ENCODE measurements around the gene OTUD5. TPM values are rescaled to one million over a fixed set of nuclear protein-coding genes. Genes with fewer than 3 reads are reported as not detected.

Gene OTUD5
- total and polyA plus RNA-seq, 2 of the 13 experiments (the other 11 are each of a cell fraction or from before 2014, with no cell fraction given): 18.4 to 42.2 TPM

DNA sequence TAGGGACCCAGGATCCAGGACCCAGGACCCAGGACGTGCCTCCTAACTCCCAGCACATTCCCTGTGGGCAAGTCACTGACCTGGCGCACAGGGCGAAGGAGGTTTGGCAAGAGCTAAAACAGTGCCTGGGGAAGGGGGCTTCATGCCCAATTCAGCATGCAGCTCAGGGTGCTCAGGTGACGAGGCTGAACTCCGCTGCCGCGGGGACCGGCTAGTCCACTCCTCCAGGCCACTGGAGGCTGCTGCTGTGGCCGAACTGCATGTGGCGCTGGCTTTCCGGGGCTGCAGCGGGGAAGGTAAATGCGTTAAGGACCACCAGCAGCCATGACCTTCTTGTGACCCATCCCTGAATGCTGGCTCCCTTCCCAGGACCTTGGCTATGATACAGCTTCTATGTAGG is 33.6 kb downstream of the OTUD5 start:
- Histone ChIP-seq H4K20me1 (ENCODE audit: insufficient read depth, low read length) (no peaks in the 10 kb centered on the region), H3K9ac (ENCODE audit: insufficient read depth, low read depth, low read length) (no peak overlapping the region), H3K4me2 (ENCODE audit: low read depth, low read length) (no peak overlapping the region), H2AFZ (ENCODE audit: low read length) (no peak overlapping the region), H3K36me3 (replicated peaks in 1 of 2; ENCODE audit: control insufficient read depth in 1 of 2, insufficient read depth in 2 of 2, low read length in 2 of 2) (peaks cover 5 to 19% of the 10 kb centered on the region in 2 experiments; a peak in 4 of 5 replicates), H3K27me3 (ENCODE audit: control insufficient read depth in 1 of 2, insufficient read depth in 2 of 2, low read length in 2 of 2) (no peaks in the 10 kb centered on the region), H3K27ac (ENCODE audit: extremely low read length, insufficient read depth, low read length) (no peak overlapping the region), H3K79me2 (ENCODE audit: insufficient read depth, low read length) (no peaks in the 10 kb centered on the region), H3K4me1 (ENCODE audit: insufficient read depth, low read length) (peaks cover 9% of the 10 kb centered on the region), H3K9me3 (ENCODE audit: low read length) (no peaks in the 10 kb centered on the region), H3K4me3 (replicated peaks in 1 of 3; ENCODE audit: insufficient read depth in 1 of 3, low read depth in 2 of 3, low read length in 3 of 3) (no peak overlapping the region)
- CTCF ChIA-PET (ENCODE audit: low intra/inter-chr PET ratio, low total read pairs): no interaction called here
- POLR2A ChIA-PET: no interaction called here
- no TSS peak for BruUV-seq (replicated peaks)
- intact Hi-C loops (cut with micrococcal nuclease; ENCODE audit: unreplicated experiment): no loop called here
- WGBS (ENCODE audit: low lambda C conversion rate): 100% methylated on average over 1 of the region's 13 CpGs
- in situ Hi-C loops (cut with HindIII; ENCODE audit: extremely low pct_ligation_motif_present, low pct_unique_long_range_greater_than_20kb): no loop called here
- FAIRE-seq (no peak), ATAC-seq (no peak), DNase-seq (ENCODE audit: low spot score) (no peak)
- no peak for TF ChIP-seq KDM5B (CRISPR knock-in tag; IDR thresholded peaks at IDR 0.05; ENCODE audit: borderline replicate concordance)
- TF ChIP-seq ZNF773 (CRISPR knock-in tag; IDR thresholded peaks at IDR 0.05; ENCODE audit: borderline replicate concordance): no peak
- TF ChIP-seq CCAR2 (optimal IDR thresholded peaks at IDR 0.05; ENCODE audit: low read depth, low read length): no peak
- TF ChIP-seq, protein P1, sequence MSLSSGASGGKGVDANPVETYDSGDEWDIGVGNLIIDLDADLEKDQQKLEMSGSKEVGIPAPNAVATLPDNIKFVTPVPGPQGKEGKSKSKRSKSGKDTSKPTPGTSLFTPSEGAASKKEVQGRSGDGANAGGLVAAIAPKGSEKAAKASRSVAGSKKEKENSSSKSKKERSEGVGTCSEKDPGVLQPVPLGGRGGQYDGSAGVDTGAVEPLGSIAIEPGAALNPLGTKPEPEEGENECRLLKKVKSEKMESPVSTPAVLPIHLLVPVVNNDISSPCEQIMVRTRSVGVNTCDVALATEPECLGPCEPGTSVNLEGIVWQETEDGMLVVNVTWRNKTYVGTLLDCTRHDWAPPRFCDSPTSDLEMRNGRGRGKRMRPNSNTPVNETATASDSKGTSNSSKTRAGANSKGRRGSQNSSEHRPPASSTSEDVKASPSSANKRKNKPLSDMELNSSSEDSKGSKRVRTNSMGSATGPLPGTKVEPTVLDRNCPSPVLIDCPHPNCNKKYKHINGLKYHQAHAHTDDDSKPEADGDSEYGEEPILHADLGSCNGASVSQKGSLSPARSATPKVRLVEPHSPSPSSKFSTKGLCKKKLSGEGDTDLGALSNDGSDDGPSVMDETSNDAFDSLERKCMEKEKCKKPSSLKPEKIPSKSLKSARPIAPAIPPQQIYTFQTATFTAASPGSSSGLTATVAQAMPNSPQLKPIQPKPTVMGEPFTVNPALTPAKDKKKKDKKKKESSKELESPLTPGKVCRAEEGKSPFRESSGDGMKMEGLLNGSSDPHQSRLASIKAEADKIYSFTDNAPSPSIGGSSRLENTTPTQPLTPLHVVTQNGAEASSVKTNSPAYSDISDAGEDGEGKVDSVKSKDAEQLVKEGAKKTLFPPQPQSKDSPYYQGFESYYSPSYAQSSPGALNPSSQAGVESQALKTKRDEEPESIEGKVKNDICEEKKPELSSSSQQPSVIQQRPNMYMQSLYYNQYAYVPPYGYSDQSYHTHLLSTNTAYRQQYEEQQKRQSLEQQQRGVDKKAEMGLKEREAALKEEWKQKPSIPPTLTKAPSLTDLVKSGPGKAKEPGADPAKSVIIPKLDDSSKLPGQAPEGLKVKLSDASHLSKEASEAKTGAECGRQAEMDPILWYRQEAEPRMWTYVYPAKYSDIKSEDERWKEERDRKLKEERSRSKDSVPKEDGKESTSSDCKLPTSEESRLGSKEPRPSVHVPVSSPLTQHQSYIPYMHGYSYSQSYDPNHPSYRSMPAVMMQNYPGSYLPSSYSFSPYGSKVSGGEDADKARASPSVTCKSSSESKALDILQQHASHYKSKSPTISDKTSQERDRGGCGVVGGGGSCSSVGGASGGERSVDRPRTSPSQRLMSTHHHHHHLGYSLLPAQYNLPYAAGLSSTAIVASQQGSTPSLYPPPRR (CRISPR knock-in tag; IDR thresholded peaks at IDR 0.05; ENCODE audit: borderline replicate concordance): no peak
- TF ChIP-seq WIZ (CRISPR knock-in tag; IDR thresholded peaks at IDR 0.05): no peak
- TF ChIP-seq, protein P2, sequence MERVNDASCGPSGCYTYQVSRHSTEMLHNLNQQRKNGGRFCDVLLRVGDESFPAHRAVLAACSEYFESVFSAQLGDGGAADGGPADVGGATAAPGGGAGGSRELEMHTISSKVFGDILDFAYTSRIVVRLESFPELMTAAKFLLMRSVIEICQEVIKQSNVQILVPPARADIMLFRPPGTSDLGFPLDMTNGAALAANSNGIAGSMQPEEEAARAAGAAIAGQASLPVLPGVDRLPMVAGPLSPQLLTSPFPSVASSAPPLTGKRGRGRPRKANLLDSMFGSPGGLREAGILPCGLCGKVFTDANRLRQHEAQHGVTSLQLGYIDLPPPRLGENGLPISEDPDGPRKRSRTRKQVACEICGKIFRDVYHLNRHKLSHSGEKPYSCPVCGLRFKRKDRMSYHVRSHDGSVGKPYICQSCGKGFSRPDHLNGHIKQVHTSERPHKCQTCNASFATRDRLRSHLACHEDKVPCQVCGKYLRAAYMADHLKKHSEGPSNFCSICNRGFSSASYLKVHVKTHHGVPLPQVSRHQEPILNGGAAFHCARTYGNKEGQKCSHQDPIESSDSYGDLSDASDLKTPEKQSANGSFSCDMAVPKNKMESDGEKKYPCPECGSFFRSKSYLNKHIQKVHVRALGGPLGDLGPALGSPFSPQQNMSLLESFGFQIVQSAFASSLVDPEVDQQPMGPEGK (CRISPR knock-in tag; IDR thresholded peaks at IDR 0.05): no peak
- no peak for TF ChIP-seq ZNF614 (CRISPR knock-in tag; IDR thresholded peaks at IDR 0.05; ENCODE audit: borderline replicate concordance)
- TF ChIP-seq, protein P3, sequence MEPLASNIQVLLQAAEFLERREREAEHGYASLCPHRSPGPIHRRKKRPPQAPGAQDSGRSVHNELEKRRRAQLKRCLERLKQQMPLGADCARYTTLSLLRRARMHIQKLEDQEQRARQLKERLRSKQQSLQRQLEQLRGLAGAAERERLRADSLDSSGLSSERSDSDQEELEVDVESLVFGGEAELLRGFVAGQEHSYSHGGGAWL (CRISPR knock-in tag; IDR thresholded peaks at IDR 0.05): no peak
- no peak for TF ChIP-seq SMC3 (IDR thresholded peaks at IDR 0.05; ENCODE audit: low read length)
- no peak for TF ChIP-seq ZFP62 (CRISPR knock-in tag; IDR thresholded peaks at IDR 0.05)
- TF ChIP-seq ZNF547 (CRISPR knock-in tag; IDR thresholded peaks at IDR 0.05): no peak
